ENCODE data around the gene REC114. TPM values are rescaled to one million over a fixed set of nuclear protein-coding genes. Genes with fewer than 3 reads are reported as not detected.
A peak's percentile ranks its signal among the peaks of the same experiment; 100 is the strongest.

The REC114 gene
- total and polyA plus RNA-seq, 9 of the 15 experiments (the other 6 are each of a cell fraction or from before 2014, with no cell fraction given): 0.07 to 0.24 TPM; not detected in 7

- no peak for TF ChIP-seq CUX1 (CRISPR knock-in tag; IDR thresholded peaks at IDR 0.05)
- no peak for TF ChIP-seq ARHGAP35 (IDR thresholded peaks at IDR 0.05; ENCODE audit: partially characterized antibody)
- no peak for TF ChIP-seq ZBTB8A (IDR thresholded peaks at IDR 0.05; ENCODE audit: partially characterized antibody)
- TF ChIP-seq RFX1 (IDR thresholded peaks at IDR 0.05): peak; percentile 50
- TF ChIP-seq ZNF175 (CRISPR knock-in tag; IDR thresholded peaks at IDR 0.05; ENCODE audit: low read depth): no peak
- no peak for TF ChIP-seq MAFF (IDR thresholded peaks at IDR 0.05; ENCODE audit: low read length)
- no peak for TF ChIP-seq ZNF212 (CRISPR knock-in tag; IDR thresholded peaks at IDR 0.05)
- no peak for TF ChIP-seq ARID1B (IDR thresholded peaks at IDR 0.05)
- TF ChIP-seq DNMT1 (IDR thresholded peaks at IDR 0.05): no peak
- no peak for TF ChIP-seq MCM5 (IDR thresholded peaks at IDR 0.05; ENCODE audit: low read depth)
- TF ChIP-seq ZNF436 (CRISPR knock-in tag; IDR thresholded peaks at IDR 0.05): no peak
- TF ChIP-seq ZNF263 (CRISPR knock-in tag; IDR thresholded peaks at IDR 0.05; ENCODE audit: borderline replicate concordance): no peak
- no peak for TF ChIP-seq ZNF354B (CRISPR knock-in tag; IDR thresholded peaks at IDR 0.05)
- TF ChIP-seq PRPF4 (IDR thresholded peaks at IDR 0.05; ENCODE audit: insufficient read depth, low read depth, low read length, poor library complexity, severe bottlenecking): no peak
Observed at GRCh38 chr15:73596174-73596573, 153.2 kb downstream of the REC114 start (continued).

All from K562 (cell line).